ENCODE data around the gene GRN.
A peak's percentile ranks its signal among the peaks of the same experiment; 100 is the strongest.
"Not testable (repeated sequence)": the region's sequence is repeated elsewhere in the genome, so short reads cannot be mapped to it uniquely, and the experiment has no call there.

Gene GRN

DNA sequence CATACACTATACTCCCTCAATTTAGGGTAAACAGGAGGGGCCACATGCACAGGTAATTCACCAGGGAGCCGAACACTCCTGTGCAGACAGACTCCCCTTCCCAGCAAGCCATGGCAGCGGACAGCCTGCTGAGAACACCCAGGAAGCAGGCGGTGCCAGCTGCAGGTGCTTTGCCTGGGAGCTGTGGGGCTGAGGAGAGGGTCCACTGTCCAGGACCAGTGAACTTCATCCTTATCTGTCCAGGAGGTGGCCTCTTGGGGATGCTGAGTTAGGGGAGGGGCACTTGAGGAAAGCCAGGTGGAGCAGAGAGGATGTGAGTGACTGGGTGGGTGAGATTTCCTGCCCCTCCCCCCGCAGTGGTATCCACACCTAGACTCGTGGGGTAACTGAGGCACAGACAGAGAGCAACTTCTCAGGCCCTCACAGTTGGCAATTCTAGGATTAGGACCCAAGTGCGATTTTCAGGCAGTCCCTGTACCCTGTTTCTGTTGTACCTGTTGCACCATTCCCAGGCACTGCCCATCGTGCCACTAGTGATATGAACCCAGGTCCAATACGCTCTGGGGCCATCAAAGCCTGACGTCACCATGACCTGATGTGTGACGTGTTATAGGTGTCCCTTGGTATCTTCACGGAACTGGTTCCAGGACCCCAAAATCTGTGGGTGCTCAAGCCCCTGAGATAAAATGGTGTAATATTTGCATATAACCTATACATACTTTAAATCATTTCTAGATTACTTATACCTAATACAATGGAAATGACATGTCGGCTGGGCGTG, 1.2 kb downstream of the GRN start:
- no peak for DNase-seq

DNA sequence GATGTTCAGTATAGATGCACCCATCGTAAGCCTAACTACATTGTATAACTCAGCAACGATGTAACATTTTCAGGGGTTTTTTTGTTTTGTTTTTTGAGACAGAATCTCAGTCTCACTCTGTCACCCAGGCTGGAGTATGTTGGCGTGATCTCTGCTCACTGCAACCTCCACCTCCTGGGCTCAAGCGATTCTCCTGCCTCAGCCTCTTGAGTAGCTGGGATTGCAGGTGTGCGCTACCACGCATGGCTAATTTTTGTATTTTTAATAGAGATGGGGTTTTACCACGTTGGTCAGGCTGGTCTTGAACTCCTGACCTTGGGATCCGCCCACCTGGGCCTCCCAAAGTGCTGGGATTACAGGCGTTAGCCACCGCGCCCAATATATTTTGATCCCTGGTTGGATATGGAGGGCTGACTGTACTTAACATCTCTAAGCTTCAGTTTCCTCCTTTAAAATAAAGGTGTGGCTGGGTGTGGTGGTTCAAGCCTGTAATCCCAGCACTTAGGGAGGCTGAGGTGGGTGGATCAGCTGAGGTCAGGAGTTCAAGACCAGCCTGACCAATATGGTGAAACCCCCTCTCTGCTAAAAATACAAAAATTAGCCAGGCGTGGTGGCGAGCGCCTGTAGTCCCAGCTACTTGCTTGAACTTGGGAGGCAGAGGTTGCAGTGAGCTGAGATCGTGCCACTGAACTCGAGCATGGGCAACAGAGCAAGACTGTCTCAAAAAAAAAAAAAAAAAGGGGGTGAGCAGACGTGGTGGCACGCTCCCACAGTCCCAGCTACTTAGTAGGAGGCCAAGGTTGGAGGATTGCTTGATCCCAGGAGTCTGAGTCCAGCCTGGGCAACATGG, 2.3 kb downstream of the GRN start:
- not testable (repeated sequence) for DNase-seq

DNA sequence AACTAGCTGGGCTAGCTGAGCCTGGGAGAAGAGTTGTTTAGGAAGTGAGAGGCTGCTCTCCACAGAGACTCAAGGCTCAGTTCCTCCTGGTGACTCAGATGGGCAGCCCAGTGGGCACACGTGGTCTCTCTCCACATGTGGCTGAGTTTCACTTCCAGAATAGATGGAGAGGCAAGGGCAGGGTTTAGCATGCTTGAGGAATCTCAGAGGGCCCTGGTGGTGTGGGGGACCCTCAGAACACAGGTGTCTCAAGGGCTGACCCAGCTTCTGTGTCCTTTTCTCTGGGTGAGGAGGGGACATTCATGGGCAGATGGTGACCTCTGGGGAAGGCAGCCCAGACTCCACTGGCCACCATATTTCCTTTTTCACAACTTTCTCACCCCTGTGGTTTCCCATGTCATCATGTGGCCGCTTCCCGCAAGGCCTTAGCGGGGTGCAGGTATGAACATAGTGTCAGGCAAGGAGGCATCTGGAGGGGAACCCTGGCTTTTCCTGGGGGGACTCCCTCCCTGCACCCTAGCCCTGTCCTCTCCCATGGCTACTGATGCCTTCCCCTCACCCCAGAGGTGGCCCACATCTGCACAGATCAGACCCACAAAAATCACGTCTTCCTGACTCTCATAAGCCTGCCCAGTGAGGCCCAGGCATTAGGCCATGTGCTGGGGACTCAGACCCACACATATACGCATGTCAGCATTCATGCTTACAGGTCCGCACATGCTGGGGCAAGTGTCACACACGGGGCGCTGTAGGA, 3.3 kb downstream of the GRN start:
- DNase-seq, result no peak

DNA sequence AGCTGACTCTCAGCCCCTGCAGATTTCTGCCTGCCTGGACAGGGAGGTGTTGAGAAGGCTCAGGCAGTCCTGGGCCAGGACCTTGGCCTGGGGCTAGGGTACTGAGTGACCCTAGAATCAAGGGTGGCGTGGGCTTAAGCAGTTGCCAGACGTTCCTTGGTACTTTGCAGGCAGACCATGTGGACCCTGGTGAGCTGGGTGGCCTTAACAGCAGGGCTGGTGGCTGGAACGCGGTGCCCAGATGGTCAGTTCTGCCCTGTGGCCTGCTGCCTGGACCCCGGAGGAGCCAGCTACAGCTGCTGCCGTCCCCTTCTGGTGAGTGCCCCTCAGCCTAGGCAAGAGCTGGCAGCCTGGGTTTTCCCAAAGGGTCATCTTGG, 3.9 kb downstream of the GRN start:
- DNase-seq, result no peak

DNA sequence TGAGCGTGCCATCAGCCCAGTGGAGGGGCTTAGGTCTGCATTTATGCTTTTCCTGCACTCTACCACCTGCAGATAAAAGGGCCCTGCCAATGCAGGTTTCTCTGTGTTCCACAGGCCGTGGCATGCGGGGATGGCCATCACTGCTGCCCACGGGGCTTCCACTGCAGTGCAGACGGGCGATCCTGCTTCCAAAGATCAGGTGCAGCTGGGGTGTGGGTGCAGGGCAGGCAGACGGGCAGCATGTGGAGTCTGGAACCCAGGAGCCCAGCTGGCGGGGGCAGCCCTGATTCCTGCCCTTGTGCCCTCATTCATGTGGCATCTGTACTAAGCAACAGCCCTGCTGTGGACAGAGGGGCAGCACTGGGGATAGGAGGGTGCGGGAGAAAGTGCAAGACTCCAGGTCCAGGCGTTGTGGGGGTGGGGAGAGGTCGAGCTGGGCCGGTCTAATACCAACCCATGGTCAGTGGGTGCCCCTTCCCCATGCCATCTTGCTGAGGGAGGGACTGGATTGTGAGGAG, 4.5 kb downstream of the GRN start:
- DNase-seq, result no peak

DNA sequence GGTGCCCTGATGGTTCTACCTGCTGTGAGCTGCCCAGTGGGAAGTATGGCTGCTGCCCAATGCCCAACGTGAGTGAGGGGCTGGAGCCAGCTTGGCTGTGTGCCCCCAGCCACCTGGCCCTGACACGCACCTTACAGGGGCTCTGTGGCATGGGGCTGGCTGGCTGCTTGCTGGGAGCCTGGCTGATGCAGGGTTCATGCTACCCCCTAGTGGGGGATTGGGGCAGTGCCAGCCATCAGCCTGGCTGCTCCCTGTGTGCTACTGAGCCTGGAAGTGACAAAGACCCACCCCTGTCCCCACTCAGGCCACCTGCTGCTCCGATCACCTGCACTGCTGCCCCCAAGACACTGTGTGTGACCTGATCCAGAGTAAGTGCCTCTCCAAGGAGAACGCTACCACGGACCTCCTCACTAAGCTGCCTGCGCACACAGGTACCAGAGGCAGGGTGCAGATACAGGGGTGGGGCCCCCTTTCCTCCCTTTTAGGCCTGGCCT, 5.7 kb downstream of the GRN start:
- DNase-seq, result peak; percentile 43 to 67 (median 43)

DNA sequence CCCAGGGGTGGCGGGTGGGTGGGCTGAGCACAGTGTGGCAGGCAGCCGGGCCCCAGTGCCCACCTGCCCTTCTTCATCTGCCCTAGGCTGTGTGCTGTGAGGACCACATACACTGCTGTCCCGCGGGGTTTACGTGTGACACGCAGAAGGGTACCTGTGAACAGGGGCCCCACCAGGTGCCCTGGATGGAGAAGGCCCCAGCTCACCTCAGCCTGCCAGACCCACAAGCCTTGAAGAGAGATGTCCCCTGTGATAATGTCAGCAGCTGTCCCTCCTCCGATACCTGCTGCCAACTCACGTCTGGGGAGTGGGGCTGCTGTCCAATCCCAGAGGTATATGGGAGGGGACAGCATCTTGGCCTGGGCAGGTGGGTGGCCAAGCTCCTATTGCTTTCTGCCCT, 6.4 kb downstream of the GRN start:
- no peak for DNase-seq

DNA sequence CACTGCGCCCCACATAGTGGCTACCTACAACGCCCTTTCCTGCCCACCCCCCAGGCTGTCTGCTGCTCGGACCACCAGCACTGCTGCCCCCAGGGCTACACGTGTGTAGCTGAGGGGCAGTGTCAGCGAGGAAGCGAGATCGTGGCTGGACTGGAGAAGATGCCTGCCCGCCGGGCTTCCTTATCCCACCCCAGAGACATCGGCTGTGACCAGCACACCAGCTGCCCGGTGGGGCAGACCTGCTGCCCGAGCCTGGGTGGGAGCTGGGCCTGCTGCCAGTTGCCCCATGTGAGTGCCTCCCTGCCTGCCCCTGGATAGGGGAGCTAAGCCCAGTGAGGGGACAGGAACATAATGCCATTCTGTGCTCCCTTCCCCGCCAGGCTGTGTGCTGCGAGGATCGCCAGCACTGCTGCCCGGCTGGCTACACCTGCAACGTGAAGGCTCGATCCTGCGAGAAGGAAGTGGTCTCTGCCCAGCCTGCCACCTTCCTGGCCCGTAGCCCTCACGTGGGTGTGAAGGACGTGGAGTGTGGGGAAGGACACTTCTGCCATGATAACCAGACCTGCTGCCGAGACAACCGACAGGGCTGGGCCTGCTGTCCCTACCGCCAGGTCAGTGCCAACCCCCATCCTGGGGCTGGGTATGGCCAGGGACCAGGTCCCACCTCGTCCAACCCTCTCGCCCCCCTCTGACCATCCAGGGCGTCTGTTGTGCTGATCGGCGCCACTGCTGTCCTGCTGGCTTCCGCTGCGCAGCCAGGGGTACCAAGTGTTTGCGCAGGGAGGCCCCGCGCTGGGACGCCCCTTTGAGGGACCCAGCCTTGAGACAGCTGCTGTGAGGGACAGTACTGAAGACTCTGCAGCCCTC, 7.1 kb downstream of the GRN start:
- DNase-seq, result no peak

DNA sequence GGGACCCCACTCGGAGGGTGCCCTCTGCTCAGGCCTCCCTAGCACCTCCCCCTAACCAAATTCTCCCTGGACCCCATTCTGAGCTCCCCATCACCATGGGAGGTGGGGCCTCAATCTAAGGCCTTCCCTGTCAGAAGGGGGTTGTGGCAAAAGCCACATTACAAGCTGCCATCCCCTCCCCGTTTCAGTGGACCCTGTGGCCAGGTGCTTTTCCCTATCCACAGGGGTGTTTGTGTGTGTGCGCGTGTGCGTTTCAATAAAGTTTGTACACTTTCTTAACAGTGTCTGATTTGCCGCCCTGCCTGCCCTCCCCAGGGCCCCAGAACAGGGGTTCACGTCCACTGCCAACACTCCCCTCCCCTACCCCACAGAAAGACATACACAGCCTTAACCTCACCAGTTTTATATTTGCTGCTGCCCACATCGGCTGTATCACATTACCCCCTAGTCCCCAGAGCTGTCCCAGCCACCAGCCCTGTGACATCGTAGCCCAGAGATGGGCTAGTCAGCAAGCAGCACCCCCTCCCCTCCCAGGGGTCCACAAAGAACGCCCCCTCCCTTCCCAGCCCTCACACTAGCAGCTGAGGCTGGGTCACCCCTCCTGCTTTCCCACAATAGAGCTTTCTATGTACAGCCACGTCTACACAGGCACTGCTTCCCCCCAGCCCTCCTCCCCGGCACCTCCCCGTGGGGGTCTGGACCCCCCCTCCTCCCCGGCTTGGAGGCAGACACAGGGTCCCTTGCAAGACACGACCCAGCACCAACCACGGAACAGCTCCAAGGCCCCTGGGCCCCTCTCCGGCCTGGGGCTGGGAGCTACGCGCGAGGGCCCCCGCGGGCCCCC, 7.9 kb downstream of the GRN start:
- DNase-seq, result no peak

DNA sequence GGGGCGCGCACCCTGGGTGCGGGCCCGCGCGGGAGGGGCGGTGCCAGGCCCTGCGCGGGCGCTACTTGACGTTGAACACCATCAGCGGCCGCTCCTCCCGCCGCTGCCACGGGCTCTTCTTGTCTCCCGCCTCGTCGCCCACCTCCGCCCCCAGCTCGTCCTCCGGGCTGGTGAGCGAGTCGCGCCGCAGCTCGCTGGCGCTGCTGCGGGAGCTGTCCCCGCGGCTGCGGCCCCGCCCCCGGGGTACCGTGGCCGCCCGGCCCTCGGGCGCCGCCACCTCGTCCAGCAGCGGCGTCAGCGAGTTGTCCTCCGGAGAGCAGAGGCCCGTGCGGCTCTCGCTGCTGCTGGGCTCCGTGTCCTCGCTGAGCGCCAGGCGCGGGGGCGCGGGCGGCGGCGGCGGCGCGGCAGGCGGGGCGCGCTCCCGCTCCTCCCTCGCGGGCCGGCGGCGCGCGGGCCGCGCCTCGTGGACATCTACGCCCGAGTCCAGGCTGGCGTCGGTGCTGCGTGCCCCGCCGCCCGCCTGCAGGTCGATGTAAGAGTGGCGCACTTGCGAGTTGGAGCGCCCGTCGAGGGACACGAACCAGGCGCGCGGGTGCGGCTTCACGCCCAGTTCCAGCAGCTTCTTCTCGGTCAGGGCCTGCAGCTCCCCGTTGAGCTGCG, 8.7 kb downstream of the GRN start:
- DNase-seq, result no peak

DNA sequence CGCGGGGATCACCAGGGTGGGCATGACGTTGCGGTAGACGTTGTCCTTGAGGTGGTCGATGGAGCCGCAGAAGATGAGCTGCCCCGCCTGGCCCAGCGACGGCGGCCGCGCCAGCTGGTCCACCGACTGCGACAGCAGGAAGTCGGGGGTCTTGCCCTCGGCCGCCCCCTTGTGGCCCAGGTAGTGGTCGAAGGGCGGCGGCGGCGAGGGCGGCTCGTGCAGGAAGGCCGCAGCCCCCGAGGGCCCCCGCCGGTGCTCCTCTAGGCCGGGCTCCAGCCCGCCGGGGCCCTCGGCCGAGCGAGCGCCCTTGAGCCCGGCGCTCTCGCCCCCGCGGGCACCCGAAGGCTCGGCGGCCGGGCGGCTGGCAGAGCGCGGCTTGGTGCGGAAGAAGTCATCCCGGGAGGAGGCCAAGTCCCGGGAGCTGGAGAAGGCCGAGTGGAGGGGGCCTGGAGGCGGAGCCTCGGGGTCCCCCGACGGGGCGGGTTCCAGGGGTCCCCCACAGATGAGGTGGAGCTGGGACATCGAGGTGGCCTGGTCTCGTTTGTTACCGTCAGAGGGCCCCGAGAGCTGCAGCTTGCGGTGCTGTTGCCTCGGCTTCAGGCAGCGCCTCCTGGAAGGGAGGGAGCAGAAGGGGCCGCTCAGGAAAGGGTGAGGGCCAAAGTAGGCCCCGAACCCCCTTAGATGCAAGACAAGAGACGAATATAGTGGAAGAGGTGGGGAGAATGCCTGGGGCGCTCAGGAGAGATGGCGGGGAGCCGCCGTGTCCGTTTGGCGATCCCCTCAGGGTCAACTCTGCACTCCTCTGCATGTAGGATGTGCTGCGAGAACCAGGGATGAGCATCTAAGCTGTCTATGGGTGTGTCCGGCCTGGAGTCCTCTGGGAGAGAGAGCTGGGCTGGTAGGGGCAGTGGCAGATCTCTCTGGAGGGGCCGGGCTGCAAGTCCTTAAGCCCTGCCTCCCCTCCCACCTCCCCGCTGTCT, 9.8 kb downstream of the GRN start:
- DNase-seq, result no peak

DNA sequence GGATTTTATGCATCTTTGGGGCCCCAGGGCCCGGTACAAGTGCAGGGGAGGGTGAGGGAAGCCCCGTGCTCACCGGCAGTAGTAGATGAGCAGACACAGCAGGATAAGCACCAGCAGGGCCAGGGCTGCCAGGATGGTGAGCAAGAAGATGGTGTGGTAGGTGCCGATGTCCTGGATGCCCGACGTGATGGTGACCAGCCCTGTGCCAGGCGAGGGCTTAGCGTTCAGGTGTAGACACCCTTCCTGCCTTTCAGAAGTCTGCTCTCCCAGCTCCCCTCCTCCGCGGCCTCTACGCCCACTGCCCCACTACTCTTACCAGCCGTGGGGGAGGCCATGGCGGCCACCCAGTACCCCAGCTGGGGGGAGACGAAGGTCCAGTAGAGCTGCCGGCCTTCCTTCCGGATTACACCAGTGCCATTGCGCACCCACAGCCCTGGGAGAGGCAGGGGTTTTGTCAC, 10.6 kb downstream of the GRN start:
- no peak for DNase-seq

DNA sequence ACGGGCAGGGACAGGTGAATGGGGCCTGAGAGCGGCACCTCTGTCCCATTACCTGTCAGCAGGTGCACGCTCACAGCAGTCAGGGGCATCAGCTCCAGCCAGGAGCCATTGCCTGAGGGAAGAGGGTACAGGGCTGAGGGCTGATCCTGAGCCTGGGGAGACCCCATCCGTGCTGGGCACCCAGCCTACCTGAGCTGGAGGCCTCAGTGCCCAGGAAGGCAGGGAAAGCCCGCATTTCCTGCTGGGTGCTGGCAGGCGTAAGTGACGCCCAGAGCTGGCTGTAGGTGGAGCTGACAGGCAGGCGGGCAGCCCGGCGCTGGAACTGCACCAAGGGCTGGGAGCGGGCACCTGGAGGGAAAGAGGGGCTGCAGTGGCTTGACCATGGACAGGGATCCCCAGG, 11.1 kb downstream of the GRN start:
- DNase-seq, result no peak

DNA sequence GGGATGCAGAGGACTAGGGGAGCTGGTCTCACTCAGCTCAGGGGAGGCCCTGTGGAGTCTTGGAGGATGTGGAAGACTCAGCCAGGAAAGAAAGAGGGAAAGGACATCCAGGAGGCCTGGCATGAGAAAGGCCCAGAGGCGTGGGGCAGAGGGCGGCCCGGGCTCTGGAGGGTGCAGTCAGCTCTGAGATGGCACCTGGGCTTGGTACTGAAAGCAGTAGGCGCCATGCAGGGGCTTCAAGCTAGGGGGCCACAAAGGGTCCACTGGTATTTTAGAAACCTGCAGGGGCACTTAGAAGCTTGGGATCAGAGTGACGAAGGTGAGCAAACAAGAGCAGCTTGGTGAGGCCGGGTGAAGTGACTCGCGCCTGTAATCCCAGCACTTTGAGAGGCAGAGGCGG, 13.0 kb downstream of the GRN start:
- no peak for DNase-seq

DNA sequence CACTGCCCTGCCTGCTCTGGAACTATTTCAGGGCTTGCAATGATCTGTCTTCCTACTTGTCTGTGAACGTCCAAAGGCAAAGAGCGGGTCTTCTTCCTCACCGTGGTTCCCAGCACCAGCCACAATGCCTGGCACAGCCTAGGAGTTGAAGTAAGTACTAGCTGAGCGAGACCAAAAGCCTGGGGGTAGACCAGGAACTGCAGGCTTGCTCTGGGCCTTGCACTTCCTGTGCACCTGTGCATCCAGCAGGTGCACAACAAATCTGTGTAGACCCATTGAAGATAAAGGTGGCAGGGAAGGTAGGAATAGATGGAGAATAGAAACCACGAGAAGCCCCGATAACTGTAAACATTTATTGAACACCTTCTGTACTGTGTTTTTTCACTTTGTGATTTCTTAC, 13.9 kb downstream of the GRN start:
- DNase-seq, result no peak

DNA sequence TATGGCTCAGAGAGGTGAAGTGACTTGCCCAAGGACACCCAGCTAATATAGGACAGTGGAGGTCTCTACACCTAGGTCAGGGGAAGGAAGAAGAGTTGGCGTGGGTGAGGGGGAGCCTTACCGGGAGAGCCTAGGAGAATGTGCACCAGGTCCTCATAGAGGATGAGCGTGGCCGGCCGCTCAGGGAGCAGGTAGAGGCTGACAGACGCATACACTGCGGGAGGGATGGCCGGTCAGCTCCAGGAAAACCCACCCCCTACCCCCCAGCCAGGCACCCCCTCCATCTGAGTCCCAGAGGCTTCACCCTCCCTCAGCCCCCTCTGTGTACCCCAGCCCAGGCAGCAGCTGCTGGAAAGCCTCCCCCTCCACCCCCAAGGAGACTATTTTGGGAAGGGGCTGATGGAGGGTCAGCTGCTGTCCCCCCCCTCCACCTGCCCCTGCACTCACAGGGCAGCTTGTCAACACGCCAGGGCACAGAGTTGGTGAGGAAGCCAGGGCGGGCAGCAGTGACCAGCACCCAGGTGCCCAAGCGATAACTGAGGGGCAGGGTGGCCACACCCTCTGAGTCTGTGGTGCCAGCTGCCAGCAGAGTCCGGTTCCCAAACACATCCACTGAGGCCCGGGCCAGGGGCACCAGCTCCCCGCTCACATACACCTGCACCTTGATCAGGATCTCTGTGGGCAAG, 14.5 kb downstream of the GRN start:
- DNase-seq, result no peak

DNA sequence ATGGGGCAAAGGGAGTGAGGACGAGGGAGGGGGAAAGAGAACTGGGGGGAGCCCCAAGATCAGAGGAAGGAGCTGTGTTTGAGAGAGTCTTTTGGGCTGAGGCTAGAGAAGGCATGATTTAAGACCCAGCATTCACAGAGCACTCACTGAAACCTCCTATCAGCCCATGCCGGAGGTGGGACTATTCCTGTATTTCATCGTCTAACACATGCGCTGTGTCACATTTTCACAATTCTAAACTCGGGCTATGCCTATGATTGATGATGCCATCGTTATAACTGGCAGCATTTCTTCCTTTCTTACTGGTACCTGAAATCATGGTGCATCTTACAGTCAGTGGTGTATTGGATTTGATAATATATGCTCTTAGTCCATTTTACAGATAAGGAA, 15.0 kb downstream of the GRN start:
- no peak for DNase-seq

DNA sequence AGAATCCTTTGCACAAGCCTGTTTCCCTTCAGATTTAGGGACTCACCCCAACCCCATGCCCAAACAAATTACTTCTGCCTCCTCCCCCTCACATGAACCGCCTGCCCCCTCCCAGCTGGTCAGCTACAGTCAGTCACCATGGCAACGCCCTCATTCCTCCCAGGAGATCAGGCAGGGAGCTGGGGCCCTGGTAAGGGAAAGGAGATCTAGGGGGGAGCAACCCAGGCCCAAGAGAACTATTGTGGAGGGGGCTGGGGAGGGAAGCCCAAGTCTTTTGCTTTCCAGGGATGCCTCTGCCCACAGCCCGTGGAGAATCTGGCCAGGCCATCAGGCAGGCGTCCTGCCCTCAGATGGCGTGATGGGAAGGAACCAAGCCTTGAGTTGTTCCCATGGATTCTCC, 15.7 kb downstream of the GRN start:
- DNase-seq, result peak in 2 of 3 experiments; percentile 43 to 52
